HG02870 (cell line): Measurements from ENCODE around the gene TRABD2B.

ENCODE experiments used
- ATAC-seq: cut with Tn5 transposase; IDR thresholded peaks from one replicate; pipeline ENCODE4 v1.9.1; 2021; ENCODE audit warnings: mild to moderate bottlenecking, moderate library complexity; ENCODE audit not compliant: unreplicated experiment

Gene TRABD2B

DNA sequence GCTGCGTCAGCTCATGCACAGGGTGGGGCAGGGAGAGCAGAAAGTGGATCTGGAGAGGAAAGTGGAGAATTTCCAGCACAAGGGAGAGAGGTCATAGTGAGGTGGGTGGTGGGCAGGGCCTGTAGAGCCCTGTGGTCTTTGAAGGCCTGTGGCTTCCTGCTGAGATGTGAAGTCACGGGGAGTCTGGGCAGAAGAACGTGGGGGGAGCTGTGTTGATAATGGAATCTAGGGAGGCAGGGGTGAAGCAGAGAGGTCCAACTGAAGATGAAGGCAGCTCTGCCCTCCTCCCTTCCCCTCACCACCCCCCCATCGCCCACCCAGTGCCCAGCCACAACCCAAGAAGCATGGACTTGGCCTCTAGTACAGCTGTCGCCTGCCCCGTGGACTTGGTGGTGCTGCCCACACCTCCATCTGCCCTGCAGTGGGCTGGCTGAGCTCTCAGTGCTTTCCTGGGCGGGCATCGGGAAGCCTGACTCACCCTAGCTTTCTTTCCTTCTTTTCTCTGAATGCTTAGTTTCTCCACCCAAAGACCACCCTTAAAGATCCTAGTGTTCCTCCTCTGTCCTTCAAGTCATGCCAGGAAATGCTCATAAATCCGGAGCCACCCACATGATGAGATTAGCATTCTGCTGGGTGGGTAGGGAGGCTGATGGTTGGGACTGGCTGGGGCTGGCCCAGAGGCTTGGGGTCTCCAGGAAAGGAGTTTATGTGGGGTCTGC, 186.1 kb downstream of the TRABD2B start:
- ATAC-seq = no peak

DNA sequence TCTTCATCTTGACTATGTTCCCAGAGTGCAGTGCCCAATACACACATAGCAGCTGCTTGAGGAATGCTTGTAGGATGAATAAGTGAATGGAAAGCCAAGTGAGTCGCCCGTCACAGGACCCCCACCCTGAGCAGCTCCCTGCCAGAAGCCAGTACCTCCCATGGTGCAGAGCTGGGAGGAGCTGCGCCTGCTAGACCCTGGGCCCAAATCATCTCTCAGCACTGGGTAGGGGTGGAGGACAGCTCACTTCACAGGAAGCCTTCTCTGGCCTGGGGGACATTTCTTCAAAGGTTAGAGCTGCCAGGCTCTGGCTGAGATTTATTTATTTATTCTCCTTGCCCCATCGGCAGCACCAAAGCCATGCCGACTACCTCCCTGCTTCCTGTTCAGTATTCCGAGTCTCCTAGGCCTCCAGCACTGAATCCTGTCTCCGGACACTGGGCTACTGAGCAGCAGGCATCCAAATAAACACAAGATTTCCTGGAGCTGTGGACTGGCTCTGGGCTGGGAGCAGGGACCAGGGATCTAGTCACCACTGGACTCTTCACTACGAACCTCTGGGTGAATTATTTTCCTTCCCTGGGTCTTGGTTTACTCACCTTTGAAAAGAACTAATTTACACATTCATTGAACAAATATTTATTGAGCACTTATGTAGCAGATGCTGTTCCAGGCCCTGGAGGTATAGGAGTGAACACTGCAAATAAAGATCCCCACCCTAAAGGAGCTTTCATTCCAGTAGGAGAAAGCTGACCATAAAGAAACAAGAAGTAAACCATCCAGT, 187.7 kb downstream of the TRABD2B start:
- ATAC-seq = no peak

- ATAC-seq = no peak
Measured at GRCh38 chr1:47808612-47809011, 188.6 kb downstream of the TRABD2B start.

DNA sequence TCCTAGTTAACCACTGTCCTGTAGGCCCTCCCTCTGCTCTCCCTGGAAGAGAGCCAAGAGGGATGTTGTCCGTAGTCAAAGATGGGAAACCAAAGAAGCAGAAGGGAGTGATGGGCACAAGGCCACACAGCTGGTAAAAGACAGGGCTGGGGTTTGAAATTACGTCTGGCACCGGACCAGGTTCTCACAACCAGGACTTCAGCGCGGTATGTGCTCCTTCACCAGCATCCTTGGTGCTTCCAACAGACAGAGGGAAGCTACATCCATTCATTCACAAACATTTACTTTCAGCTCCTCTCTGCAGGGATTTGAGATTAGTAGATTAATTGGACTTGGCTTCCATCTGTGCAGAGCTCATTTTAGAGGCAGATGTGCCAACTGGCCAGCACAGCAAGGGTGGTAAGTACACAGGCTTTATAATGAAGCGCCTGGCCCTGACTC, 191.2 kb downstream of the TRABD2B start:
- no peak for ATAC-seq

DNA sequence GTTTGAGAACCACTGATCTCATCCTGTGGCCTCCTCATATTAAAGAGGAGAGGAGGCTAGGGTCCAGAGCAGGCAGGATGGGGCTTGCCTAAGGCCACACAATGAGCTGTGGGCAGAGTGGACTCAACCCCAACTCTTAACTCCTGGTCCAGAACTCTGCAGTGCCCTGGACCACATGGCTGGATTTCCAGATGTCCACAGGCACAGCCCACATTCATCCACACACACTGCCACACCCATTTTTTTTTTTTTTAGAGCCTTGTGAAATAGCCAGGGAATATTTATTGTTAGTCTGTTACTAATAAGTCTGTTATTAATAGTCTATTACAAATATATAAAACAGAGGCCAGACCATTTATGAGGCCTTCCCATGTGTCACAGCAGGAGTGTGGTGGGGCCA, 192.2 kb downstream of the TRABD2B start:
- no peak for ATAC-seq

DNA sequence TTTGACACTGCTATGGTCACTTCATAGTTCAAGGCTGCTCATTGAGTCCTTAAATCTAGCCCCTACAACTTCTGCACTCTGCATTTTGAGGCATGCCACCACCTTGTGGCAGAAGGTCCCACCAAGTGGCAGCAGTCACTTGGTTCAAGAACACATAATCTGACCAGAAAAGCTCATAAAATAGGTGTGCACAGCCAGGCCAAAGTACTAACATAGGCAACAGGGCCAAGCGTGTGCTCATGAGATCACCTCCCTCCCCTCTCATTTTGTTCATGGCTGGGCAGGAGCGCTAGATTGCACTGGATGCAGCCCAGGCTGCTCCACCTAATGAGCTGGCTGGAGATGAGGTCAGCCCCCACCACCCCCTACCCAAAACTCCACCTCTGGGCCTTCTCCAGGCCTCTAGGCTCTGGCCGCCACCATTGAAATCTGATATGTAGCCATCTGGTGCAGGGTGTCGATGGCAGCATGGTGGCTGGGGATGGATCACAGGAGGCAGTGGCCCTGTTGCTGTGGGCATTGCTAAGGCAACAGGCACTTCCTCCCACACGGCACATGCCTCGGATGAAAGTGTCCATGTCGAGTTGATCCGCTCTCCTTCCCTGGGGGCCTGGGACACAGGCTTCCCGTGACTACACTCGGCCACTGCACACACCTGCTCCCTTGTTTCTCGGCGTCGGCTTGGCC, 193.2 kb downstream of the TRABD2B start:
- no peak for ATAC-seq

GRCh38 chr1:47797575-47797974, 199.6 kb downstream of the TRABD2B start:
- no peak for ATAC-seq

GRCh38 chr1:47796626-47797025, 200.6 kb downstream of the TRABD2B start:
- no peak for ATAC-seq

GRCh38 chr1:47795102-47795501, 202.1 kb downstream of the TRABD2B start:
- no peak for ATAC-seq

DNA sequence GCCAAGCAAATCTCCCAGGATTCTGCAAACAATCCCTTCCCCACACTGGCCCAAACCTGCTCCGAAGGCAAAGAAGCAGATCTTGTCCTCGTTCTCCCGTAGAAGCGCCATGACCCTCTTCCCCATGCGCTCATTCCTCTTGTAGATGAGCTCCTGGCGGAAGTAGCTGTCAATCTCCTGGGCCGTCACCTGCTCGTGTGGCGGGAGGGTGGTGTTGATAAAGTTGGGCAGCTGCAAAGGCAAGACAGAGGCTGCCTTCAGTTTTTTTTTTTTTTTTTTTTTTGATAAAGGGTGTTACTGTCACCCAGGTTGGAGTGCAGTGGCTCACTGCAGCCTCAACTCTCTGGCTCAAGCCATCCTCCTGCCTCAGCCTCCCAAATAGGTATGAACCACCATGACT, 202.7 kb downstream of the TRABD2B start:
- no peak for ATAC-seq

GRCh38 chr1:47794081-47794480, 203.1 kb downstream of the TRABD2B start:
- ATAC-seq = no peak

GRCh38 chr1:47793563-47793962, 203.6 kb downstream of the TRABD2B start:
- no peak for ATAC-seq

DNA sequence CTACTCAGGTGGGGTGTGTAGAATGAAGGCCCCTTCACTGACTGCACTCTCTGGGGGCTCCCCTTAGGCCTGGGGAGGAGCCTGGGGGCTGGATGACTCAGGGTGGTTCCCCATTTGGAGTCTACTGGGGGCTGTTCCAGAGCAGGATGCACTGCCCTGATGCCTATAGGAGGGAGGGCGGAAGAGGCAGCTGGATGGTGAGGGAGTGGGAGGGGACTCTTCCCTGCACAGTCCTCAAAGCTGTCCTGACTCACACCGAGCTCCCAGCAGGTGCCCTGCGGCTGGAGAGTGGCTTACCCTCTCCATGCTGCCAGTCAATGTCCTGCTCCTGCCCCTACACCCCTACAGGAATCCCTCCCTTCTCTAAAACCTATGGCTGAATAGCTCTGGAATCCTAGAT, 204.4 kb downstream of the TRABD2B start:
- ATAC-seq = no peak

DNA sequence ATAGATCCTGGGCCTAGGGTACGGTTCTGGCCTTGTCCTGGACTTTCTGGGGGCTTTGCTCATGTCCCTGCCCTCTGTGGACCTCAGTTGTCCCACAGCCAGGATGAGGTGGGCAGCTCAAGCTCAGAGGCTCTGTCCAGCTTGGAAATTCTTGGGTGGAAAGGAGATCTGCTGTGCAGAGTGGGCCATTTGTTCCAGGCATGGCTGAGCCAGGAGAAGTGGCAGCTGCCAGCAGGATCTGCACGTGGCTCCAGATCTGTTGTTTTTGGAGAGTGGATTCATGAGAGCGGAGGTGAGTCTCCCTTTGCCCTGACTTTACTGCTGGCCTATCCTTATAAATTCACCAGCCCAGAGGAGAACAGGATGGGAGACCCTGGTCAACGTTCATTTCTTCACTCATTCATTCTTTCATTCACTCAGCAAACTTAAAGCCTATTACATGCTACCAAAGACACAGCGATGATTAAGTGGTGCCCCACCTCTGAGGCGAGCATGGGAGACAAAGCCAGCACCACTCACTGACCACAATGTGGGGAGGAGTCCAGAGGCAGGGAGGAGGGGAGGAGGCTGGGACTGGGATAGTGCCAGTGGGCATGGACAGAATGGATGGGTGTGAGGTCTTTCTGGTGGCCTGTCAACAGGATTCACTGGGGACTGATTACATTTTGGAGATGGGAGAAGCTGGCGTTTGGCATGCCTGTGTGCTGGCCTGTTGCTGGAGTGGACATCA, 205.1 kb downstream of the TRABD2B start:
- ATAC-seq = no peak

DNA sequence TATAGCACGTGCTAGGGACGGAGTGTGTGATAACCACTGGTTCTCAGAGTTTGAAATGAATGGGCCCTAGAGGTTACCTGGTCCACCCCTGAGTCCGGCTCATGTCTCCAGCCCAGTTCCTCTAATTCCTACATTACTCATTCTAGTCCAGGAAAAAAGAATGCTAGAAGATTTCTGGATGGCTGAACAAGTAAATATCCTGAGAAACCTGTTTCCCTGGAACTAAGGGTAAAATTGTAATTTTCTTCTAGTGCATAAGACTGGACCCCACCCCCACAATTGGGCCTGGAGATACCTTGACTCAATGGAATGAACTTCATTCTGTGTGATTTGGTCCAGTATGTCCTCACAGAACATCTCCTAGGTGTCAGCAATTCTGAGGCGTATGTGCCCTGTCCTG, 208.4 kb downstream of the TRABD2B start:
- no peak for ATAC-seq

- ATAC-seq = no peak
Measured at GRCh38 chr1:47787560-47787959, 209.6 kb downstream of the TRABD2B start.

DNA sequence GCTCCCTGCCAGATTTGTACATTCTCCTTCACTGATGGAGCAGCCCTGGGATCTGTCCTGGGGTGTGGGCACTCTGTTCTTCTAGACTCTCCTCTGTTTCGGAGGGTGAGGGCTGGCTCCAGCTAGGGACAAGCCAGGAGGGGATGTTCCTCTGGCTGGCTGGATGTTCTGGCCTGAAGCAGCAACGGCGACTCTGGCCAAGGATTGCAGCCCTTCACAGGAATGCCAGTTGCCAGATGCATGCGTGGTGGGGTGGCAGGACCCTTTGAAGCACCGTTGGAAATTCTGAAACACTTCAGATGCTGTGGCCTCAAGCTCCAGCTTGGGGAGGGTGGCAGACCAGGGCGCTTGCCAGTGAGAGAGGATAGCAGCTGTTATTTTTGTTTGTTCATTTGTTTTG, 210.9 kb downstream of the TRABD2B start:
- no peak for ATAC-seq

- ATAC-seq = no peak
Measured at GRCh38 chr1:47785561-47786271, 211.5 kb downstream of the TRABD2B start.

- ATAC-seq = no peak
Measured at GRCh38 chr1:47785118-47785517, 212.1 kb downstream of the TRABD2B start.

DNA sequence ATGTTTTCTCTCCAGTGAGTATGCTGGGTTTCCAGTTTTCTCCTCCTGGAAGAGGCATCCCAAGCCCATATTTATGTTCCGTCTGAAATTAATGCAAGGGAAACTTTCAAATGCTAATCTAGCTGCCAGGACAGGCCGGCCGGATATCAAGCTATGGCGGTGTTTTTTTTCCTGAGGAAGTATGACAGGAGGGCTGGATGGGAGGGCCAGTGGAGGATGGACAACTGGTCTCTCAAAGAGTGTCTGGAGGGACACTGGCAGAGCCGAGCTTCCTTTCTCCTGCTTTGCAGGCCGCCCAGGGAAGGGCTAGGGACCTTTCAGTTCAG, 212.7 kb downstream of the TRABD2B start:
- ATAC-seq = no peak
